ENCODE results near the gene CDKAL1. TPM values are rescaled to one million over a fixed set of nuclear protein-coding genes. Genes with fewer than 3 reads are reported as not detected.

Gene CDKAL1
- total and polyA plus RNA-seq, 4 donors: 2.0 to 12.9 (median 6.7) TPM

- Histone ChIP-seq H3K9me3 (ENCODE audit: control insufficient read depth in 4 of 4, low read length in 3 of 4) (no peaks in the 10 kb centered on the region), H3K9ac (ENCODE audit: low read depth in 1 of 2, low read length in 2 of 2) (no peak overlapping the region), H3K4me3 (ENCODE audit: low read depth in 1 of 3, low read length in 3 of 3) (no peak overlapping the region), H3K27ac (ENCODE audit: low read depth in 1 of 2, low read length in 2 of 2) (no peak overlapping the region), H3K4me1 (ENCODE audit: control insufficient read depth in 4 of 4, insufficient read depth in 4 of 4, low read length in 3 of 4) (no peaks in the 10 kb centered on the region), H3K27me3 (ENCODE audit: control insufficient read depth in 4 of 4, insufficient read depth in 4 of 4, low read length in 3 of 4) (no peaks in the 10 kb centered on the region), H3K36me3 (ENCODE audit: control insufficient read depth in 4 of 4, insufficient read depth in 3 of 4, low read depth in 1 of 4, low read length in 3 of 4) (no peaks in the 10 kb centered on the region)
- DNase-seq (ENCODE audit: low spot score): no peak
- TF ChIP-seq ATF3 (IDR thresholded peaks at IDR 0.05) (no peak), JUND (IDR thresholded peaks at IDR 0.05) (no peak)
- 96% methylated on average over 6 of the region's 6 CpGs for WGBS
Measured at GRCh38 chr6:21199262-21199661, 665.0 kb downstream of the CDKAL1 start.

- 79% methylated on average over 7 of the region's 7 CpGs for WGBS
- Histone ChIP-seq H3K9me3 (ENCODE audit: control insufficient read depth in 4 of 4, low read length in 3 of 4) (no peaks in the 10 kb centered on the region), H3K36me3 (ENCODE audit: control insufficient read depth in 4 of 4, insufficient read depth in 3 of 4, low read depth in 1 of 4, low read length in 3 of 4) (no peaks in the 10 kb centered on the region), H3K4me3 (ENCODE audit: low read depth in 1 of 3, low read length in 3 of 3) (no peak overlapping the region), H3K27me3 (ENCODE audit: control insufficient read depth in 4 of 4, insufficient read depth in 4 of 4, low read length in 3 of 4) (no peaks in the 10 kb centered on the region), H3K9ac (ENCODE audit: low read depth in 1 of 2, low read length in 2 of 2) (no peak overlapping the region), H3K27ac (ENCODE audit: low read depth in 1 of 2, low read length in 2 of 2) (no peak overlapping the region), H3K4me1 (ENCODE audit: control insufficient read depth in 4 of 4, insufficient read depth in 4 of 4, low read length in 3 of 4) (no peaks in the 10 kb centered on the region)
- DNase-seq (ENCODE audit: low spot score): no peak
- TF ChIP-seq FOXA1 (IDR thresholded peaks at IDR 0.05) (no peak), RAD21 (IDR thresholded peaks at IDR 0.05) (no peak), GABPA (IDR thresholded peaks at IDR 0.05 in 1 of 2, conservative IDR thresholded peaks at IDR 0.05 in 1 of 2) (no peak), EGR1 (IDR thresholded peaks at IDR 0.05; ENCODE audit: low read depth in 2 of 2) (no peak), JUND (IDR thresholded peaks at IDR 0.05) (no peak), ZBTB33 (IDR thresholded peaks at IDR 0.05) (no peak), FOXA2 (IDR thresholded peaks at IDR 0.05) (no peak), HNF4G (IDR thresholded peaks at IDR 0.05) (no peak), SP1 (IDR thresholded peaks at IDR 0.05) (no peak), MAX (IDR thresholded peaks at IDR 0.05) (no peak), NR2F2 (IDR thresholded peaks at IDR 0.05) (no peak), REST (IDR thresholded peaks at IDR 0.05) (no peak), CTCF (IDR thresholded peaks at IDR 0.05; ENCODE audit: low read depth, low read length, missing input control) (no peak), TAF1 (conservative IDR thresholded peaks at IDR 0.05) (no peak), RXRA (IDR thresholded peaks at IDR 0.05) (no peak), ATF3 (IDR thresholded peaks at IDR 0.05) (no peak)
Measured at GRCh38 chr6:21200134-21200870, 666.0 kb downstream of the CDKAL1 start.

Measured in liver (tissue), 9 donors.